ENCODE data around the gene DEFB112.

Gene DEFB112

GRCh38 chr6:50077385-50077784 is 27.7 kb upstream of the DEFB112 start:
- TF ChIP-seq EZH2phosphoT487 (conservative IDR thresholded peaks at IDR 0.05; ENCODE audit: low read length) (no peak), CTCF (IDR thresholded peaks at IDR 0.05; ENCODE audit: insufficient read depth, low read length, poor library complexity, severe bottlenecking) (no peak)

GRCh38 chr6:50076431-50076830 is 26.7 kb upstream of the DEFB112 start:
- Histone ChIP-seq H3K27ac (ENCODE audit: low read depth, low read length) (no peak overlapping the region), H3K4me2 (ENCODE audit: low read depth, low read length, poor library complexity, severe bottlenecking) (no peak overlapping the region), H3K27me3 (ENCODE audit: low read length) (no peaks in the 10 kb centered on the region), H3F3A (ENCODE audit: insufficient read depth) (no peaks in the 10 kb centered on the region), H2AFZ (ENCODE audit: low read depth, low read length, severe bottlenecking) (no peak overlapping the region), H4K20me1 (ENCODE audit: low read depth, low read length) (no peaks in the 10 kb centered on the region), H3K79me2 (ENCODE audit: insufficient read depth, low read length) (no peaks in the 10 kb centered on the region), H3K9ac (ENCODE audit: low read length) (no peak overlapping the region), H3K4me3 (ENCODE audit: insufficient read depth, low read length, poor library complexity, severe bottlenecking) (no peak overlapping the region), H3K36me3 (ENCODE audit: low read length) (no peaks in the 10 kb centered on the region), H3K9me2 (replicated peaks; ENCODE audit: insufficient read depth, low read length) (no peaks in the 10 kb centered on the region), H3K9me3 (ENCODE audit: insufficient read depth, low read length) (no peaks in the 10 kb centered on the region)
- TF ChIP-seq EZH2phosphoT487 (conservative IDR thresholded peaks at IDR 0.05; ENCODE audit: low read length) (no peak), CTCF (IDR thresholded peaks at IDR 0.05; ENCODE audit: insufficient read depth, low read length, poor library complexity, severe bottlenecking) (no peak)

More at GRCh38 chr6:50077385-50077784, 27.7 kb upstream of the DEFB112 start:
- Histone ChIP-seq H3K27me3 (ENCODE audit: low read length) (no peaks in the 10 kb centered on the region), H3K4me2 (ENCODE audit: low read depth, low read length, poor library complexity, severe bottlenecking) (no peak overlapping the region), H3K9me3 (ENCODE audit: insufficient read depth, low read length) (no peaks in the 10 kb centered on the region), H3K27ac (ENCODE audit: low read depth, low read length) (no peak overlapping the region), H3F3A (ENCODE audit: insufficient read depth) (no peaks in the 10 kb centered on the region), H3K9ac (ENCODE audit: low read length) (no peak overlapping the region), H2AFZ (ENCODE audit: low read depth, low read length, severe bottlenecking) (no peak overlapping the region), H3K4me3 (ENCODE audit: insufficient read depth, low read length, poor library complexity, severe bottlenecking) (no peak overlapping the region), H3K36me3 (ENCODE audit: low read length) (no peaks in the 10 kb centered on the region), H3K9me2 (replicated peaks; ENCODE audit: insufficient read depth, low read length) (no peaks in the 10 kb centered on the region), H3K79me2 (ENCODE audit: insufficient read depth, low read length) (no peaks in the 10 kb centered on the region), H4K20me1 (ENCODE audit: low read depth, low read length) (no peaks in the 10 kb centered on the region)

GRCh38 chr6:50071921-50072320 is 22.2 kb upstream of the DEFB112 start:
- Histone ChIP-seq H3K36me3 (ENCODE audit: low read length) (no peaks in the 10 kb centered on the region), H3F3A (ENCODE audit: insufficient read depth) (no peaks in the 10 kb centered on the region), H2AFZ (ENCODE audit: low read depth, low read length, severe bottlenecking) (no peak overlapping the region), H3K4me2 (ENCODE audit: low read depth, low read length, poor library complexity, severe bottlenecking) (no peak overlapping the region), H3K79me2 (ENCODE audit: insufficient read depth, low read length) (no peaks in the 10 kb centered on the region), H3K9me2 (replicated peaks; ENCODE audit: insufficient read depth, low read length) (no peaks in the 10 kb centered on the region), H3K27ac (ENCODE audit: low read depth, low read length) (no peak overlapping the region), H4K20me1 (ENCODE audit: low read depth, low read length) (no peaks in the 10 kb centered on the region), H3K9ac (ENCODE audit: low read length) (no peak overlapping the region), H3K9me3 (ENCODE audit: insufficient read depth, low read length) (no peaks in the 10 kb centered on the region), H3K4me3 (ENCODE audit: insufficient read depth, low read length, poor library complexity, severe bottlenecking) (no peak overlapping the region), H3K27me3 (ENCODE audit: low read length) (no peaks in the 10 kb centered on the region)
- no peak for TF ChIP-seq CTCF (IDR thresholded peaks at IDR 0.05; ENCODE audit: insufficient read depth, low read length, poor library complexity, severe bottlenecking)
- TF ChIP-seq EZH2phosphoT487 (conservative IDR thresholded peaks at IDR 0.05; ENCODE audit: low read length), result no peak
